CD1c-positive myeloid dendritic cell (primary cell): Measurements from ENCODE around the gene CSTB.

Experiments
- DNase-seq: peaks from one replicate; pipeline ENCODE4 v3.0.0-alpha.2; 2016; ENCODE audit errors: extremely low spot score

Gene CSTB

DNA sequence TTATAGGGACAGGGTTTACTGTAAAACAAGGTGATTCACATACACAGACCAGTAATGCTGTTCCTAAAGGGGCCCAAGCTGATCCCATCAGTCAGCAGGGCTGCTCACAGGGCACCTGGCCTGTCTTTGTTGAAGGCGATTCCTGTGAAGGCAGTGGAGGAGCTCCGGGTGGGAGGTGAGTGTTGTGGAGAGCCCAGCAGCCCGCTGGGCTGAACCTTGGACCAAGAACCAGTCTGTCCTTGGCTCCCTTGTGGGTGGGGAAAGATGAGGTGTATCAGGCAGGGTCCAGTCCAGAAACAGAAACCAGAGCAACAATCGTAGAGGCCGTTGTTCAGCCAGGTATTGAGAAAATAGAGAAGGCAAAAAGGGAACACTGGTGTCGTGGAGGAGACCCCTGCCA is 44.6 kb downstream of the CSTB start:
- no peak for DNase-seq

DNA sequence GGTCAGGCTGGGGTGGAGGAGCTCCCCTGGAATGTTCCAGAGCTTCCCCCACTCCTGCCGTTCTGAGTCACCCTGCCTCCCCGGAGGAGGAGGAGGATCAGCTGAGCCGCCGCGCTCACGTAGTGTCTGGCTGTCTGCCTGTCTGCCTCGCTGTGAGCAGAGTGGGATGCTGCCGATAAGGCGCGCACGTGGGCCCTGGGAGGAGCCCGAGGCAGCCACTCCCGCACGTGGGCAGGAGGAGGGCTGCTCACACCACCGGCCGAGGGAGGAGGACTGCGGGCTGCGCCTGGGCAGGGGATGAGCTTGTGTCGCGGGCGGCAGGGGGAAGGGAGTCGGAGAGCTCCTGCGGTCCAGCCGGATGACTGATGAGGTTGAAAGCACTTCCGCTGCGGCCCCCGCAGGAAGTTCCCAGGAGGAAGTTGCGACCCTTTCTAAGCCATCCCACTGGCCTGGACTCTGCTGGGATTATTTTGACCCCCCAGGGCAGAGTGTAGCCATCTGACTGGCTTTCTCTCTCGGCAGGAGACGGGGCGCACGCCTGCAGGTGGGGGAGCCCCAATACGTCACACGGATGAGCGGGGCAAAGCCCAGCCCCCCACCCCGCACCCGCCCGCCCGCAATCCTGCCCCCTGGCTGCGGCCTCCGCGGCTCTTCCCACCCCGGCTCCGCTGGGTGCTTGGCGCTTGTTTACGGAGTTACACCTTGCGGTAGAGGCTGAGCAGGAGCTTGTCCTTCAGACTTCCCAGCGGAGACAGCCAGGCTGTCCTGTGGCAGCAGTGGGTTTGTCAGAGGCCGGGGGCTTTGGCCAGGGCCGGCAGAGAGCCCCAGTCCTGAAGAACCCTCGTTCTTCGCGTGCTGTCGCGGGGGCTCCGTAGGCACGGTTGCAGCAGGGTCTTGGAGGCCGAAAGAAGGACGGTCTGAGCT is 47.4 kb downstream of the CSTB start:
- DNase-seq = peak; percentile 98

DNA sequence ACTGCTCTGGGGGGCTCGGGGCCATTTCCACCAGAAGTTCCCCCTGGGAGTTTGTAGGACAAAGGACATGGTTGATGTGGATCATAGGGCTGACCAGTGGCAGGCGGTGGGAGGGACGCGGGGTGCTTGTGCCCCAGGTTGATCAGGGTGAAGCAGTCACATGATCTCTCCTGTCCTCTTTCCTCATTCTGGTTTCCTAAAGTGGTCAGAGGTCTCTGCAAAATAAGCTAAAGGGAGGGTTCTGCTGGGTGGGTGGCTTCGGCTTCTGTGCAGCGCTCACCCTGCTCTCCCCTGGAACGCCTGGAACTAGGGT is 48.0 kb downstream of the CSTB start:
- no peak for DNase-seq

DNA sequence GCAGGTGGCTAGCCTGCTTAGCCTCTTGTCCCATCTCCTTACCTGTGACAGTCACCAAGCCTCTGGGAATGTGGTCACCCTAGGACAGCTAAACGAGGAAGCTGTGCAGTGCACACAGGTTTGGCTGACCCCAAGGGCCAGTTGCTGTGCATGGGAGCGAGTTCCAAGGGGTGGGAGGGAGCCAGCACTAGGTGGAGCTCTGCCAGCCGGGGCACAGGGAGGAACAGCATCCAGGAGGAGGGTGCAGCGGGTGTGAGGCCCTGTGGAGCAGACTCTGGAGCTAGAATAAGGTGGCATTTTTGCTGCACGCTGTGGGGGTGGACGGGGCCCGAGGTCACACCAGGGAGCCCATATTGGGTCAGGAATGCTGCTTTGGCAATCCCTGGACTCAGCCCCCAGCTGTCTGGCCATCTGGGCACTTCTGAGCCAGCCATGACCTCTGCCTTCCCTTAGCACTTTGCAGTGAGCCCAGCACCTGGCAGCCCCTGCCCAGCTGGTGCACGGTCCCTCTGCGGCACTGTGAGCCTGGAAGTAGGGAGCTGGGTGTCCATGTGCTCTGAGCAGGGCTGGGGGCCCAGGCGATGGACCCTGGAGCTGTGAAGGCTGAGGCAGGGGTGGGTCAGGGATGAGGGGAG is 48.5 kb downstream of the CSTB start:
- peak; percentile 66 for DNase-seq

DNA sequence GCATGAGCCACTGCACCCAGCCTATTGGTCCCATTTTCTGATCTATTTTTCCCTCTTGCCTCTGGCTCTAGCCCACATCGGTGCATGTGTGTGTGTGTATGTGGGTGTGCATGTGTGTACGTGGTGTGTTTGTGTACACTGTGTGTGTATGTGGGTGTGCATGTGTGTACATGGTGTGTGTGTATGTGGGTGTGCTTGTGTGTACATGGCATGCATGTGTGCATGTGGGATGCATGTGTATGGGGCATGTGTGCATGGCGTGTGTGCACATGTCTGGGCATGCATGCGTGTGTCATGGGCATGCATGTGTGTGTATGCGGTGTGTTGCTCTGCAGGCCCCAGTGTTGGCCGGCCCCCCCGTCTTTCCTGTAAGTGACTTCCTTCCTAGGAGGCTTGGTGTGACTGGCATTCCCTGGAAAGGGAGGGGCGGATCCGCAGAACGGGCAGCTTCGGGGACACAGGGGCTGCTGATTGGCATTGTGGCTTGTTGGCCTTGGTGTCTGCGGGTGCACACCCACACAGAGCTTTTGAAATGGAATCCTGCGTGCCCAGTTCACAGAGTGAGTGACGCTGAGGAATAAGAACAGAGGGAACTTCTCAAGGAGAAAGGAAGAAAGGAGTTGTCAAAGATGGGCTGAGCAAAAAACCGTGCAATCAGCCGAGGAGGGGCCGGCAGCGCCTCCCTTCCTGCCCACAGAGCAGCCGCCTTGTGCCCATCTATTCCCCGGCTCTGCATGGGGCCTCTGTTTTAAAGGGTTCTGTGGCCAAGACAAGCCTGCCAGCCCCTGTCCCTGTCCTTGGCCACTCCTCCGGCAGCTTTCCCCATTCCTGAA is 49.2 kb downstream of the CSTB start:
- peak; percentile 81 for DNase-seq
